Measurements from ENCODE around the gene CHST8.

CHST8 gene

GRCh38 chr19:33622809-33623511, 1.2 kb downstream of the CHST8 start:
- no peaks in the 10 kb centered on the region for H3K4me1 Mint-ChIP-seq (ENCODE audit: low read depth in 2 of 2)
- no peaks in the 10 kb centered on the region for H3K36me3 Mint-ChIP-seq (ENCODE audit: insufficient read depth)
- no peaks in the 10 kb centered on the region for H3K9me3 Mint-ChIP-seq
- H3K27ac Mint-ChIP-seq = no peak overlapping the region
- DNase-seq (no peak), ATAC-seq (replicated peaks) (no peak)
- no peak overlapping the region for H3K4me3 Mint-ChIP-seq
- H3K27me3 Mint-ChIP-seq = peaks cover 57 to 72% of the 10 kb centered on the region in 2 donors

DNA sequence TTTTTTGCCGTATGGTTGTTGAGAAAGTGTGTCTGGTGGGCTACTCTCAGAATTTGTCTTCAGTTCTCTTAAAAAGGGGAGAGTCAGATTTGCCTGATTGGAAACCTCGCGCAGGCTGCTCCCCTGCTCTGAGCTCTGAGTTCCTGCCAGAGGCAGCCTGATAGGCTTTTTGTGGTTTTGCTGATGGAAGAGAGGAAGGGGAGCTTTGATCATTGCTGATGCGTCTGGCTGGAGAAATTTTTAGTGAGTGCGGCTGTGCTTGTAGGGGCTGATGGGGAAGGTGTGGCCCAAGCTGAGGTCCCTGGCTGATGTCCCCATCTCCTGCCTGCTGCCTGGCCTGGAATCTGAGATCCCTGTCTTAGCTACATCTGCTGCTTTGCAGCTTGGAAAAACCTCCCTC, 2.8 kb downstream of the CHST8 start:
- no peaks in the 10 kb centered on the region for H3K9me3 Mint-ChIP-seq
- ATAC-seq (replicated peaks) (no peak), DNase-seq (no peak)
- H3K27ac Mint-ChIP-seq = no peak overlapping the region
- no peaks in the 10 kb centered on the region for H3K36me3 Mint-ChIP-seq (ENCODE audit: insufficient read depth)
- H3K4me3 Mint-ChIP-seq = no peak overlapping the region
- H3K4me1 Mint-ChIP-seq (ENCODE audit: low read depth in 2 of 2) = no peaks in the 10 kb centered on the region
- peaks cover 59 to 79% of the 10 kb centered on the region in 2 donors for H3K27me3 Mint-ChIP-seq

DNA sequence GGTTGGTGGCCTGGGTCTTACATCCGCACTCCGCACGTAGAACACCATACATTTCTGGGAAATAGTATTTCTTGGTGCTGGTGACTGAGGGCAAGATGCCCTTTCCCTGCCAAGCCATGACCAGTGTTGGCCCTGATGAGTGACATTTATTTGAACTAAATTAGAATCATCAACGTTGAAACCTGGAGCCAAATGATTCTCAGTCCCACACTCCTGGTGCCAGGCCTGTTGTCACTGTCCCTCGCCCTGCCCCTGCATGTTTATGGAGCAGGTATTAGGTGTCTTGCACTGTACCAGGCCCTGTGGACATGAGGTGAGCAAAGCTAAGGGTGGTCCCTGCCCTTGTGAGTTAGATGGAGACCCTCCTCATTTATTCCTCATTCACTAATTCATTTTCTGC, 5.8 kb downstream of the CHST8 start:
- no peak overlapping the region for H3K4me3 Mint-ChIP-seq
- no peaks in the 10 kb centered on the region for H3K4me1 Mint-ChIP-seq (ENCODE audit: low read depth in 2 of 2)
- peaks cover 57 to 77% of the 10 kb centered on the region in 2 donors for H3K27me3 Mint-ChIP-seq
- DNase-seq (no peak), ATAC-seq (replicated peaks) (no peak)
- no peak overlapping the region for H3K27ac Mint-ChIP-seq
- no peaks in the 10 kb centered on the region for H3K36me3 Mint-ChIP-seq (ENCODE audit: insufficient read depth)
- no peaks in the 10 kb centered on the region for H3K9me3 Mint-ChIP-seq

- Mint-ChIP-seq H3K4me3 (no peak overlapping the region), H3K36me3 (ENCODE audit: insufficient read depth) (no peaks in the 10 kb centered on the region), H3K9me3 (no peaks in the 10 kb centered on the region), H3K27ac (no peak overlapping the region), H3K4me1 (ENCODE audit: low read depth in 2 of 2) (no peaks in the 10 kb centered on the region), H3K27me3 (peaks cover 60 to 78% of the 10 kb centered on the region in 2 donors)
- ATAC-seq (replicated peaks) (no peak), DNase-seq (no peak)
Observed at GRCh38 chr19:33627962-33628839, 6.4 kb downstream of the CHST8 start.

DNA sequence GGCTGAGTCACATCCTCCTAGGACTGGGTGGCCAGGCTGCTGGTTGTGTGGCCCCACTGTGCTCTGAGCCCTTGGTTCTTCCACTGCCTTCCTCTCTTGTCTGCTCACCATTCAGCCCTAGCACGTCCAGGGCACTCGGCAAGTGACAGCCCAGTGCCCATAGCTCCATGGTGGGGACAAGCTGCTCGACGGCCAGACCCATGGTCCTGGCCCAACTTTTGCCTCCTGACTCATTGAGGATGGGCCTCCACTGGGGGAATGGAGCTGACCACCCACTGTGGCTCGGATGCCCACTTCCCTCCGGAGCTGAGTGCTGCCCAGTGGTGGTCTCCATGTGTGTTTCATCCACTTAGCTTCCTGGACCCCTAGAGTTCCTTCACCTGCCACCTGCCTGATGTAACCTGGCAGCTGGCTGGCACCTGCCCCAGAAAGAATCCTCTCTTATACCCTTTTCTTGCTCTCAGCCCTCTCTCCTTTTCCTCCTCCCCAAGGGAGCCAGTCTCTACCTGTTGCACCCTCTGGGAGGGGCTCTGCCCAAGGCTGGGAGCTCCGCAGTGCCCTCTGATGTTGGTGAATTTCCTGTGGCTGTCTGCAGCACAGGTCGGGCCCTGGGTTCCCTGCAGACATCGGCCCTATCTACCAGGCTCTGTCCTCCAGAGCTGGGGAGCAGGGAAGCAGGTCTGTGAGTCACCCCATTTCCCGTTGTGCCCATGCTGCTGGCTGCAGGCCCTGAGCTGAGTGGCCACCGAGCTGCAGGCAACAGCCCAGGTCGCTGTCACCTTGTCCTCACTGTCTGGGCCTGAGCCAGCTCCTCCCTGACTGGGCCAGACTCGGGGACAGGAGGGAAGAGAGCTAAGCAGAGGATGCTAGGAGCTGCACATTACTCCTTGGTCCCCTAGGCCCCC, 7.4 kb downstream of the CHST8 start:
- peaks cover 54 to 77% of the 10 kb centered on the region in 2 donors for H3K27me3 Mint-ChIP-seq
- no peak overlapping the region for H3K27ac Mint-ChIP-seq
- ATAC-seq (replicated peaks) (no peak), DNase-seq (no peak)
- no peaks in the 10 kb centered on the region for H3K9me3 Mint-ChIP-seq
- no peaks in the 10 kb centered on the region for H3K36me3 Mint-ChIP-seq (ENCODE audit: insufficient read depth)
- no peaks in the 10 kb centered on the region for H3K4me1 Mint-ChIP-seq (ENCODE audit: low read depth in 2 of 2)
- no peak overlapping the region for H3K4me3 Mint-ChIP-seq

GRCh38 chr19:33629826-33630375, 8.1 kb downstream of the CHST8 start:
- no peak for DNase-seq
- peaks cover 49 to 75% of the 10 kb centered on the region in 2 donors for H3K27me3 Mint-ChIP-seq
- no peak for ATAC-seq (replicated peaks)
- H3K36me3 Mint-ChIP-seq (ENCODE audit: insufficient read depth) = no peaks in the 10 kb centered on the region
- no peak overlapping the region for H3K27ac Mint-ChIP-seq
- no peak overlapping the region for H3K4me3 Mint-ChIP-seq
- no peaks in the 10 kb centered on the region for H3K4me1 Mint-ChIP-seq (ENCODE audit: low read depth in 2 of 2)
- no peaks in the 10 kb centered on the region for H3K9me3 Mint-ChIP-seq

- no peaks in the 10 kb centered on the region for H3K4me1 Mint-ChIP-seq (ENCODE audit: low read depth in 2 of 2)
- no peaks in the 10 kb centered on the region for H3K9me3 Mint-ChIP-seq
- no peak for DNase-seq
- H3K27ac Mint-ChIP-seq = no peak overlapping the region
- H3K36me3 Mint-ChIP-seq (ENCODE audit: insufficient read depth) = no peaks in the 10 kb centered on the region
- no peak overlapping the region for H3K4me3 Mint-ChIP-seq
- ATAC-seq (replicated peaks) = no peak
- peaks cover 48 to 76% of the 10 kb centered on the region in 2 donors for H3K27me3 Mint-ChIP-seq
Observed at GRCh38 chr19:33630880-33631608, 9.3 kb downstream of the CHST8 start.

DNA sequence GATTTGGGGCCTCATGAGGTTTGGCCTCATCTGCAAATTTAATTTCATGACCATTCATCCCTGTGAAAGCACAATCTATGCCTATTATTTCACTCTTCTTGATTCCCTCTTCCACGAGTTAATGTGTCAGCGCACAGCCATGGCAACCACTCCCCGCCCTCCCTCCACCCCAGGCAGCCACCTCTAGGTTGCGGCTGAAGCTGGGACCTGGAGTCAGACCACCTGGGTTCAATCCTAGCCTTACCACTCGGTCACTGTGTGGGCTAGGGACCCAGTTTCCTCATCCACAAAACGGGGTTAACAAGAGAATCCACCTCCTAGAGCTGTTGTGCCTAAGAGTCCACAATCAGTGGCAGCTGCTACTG, 9.8 kb downstream of the CHST8 start:
- Mint-ChIP-seq H3K4me1 (ENCODE audit: low read depth in 2 of 2) (no peaks in the 10 kb centered on the region), H3K4me3 (no peak overlapping the region), H3K9me3 (no peaks in the 10 kb centered on the region), H3K27ac (no peak overlapping the region), H3K27me3 (peaks cover 54 to 76% of the 10 kb centered on the region in 2 donors), H3K36me3 (ENCODE audit: insufficient read depth) (no peaks in the 10 kb centered on the region)
- ATAC-seq (replicated peaks) (no peak), DNase-seq (no peak)

DNA sequence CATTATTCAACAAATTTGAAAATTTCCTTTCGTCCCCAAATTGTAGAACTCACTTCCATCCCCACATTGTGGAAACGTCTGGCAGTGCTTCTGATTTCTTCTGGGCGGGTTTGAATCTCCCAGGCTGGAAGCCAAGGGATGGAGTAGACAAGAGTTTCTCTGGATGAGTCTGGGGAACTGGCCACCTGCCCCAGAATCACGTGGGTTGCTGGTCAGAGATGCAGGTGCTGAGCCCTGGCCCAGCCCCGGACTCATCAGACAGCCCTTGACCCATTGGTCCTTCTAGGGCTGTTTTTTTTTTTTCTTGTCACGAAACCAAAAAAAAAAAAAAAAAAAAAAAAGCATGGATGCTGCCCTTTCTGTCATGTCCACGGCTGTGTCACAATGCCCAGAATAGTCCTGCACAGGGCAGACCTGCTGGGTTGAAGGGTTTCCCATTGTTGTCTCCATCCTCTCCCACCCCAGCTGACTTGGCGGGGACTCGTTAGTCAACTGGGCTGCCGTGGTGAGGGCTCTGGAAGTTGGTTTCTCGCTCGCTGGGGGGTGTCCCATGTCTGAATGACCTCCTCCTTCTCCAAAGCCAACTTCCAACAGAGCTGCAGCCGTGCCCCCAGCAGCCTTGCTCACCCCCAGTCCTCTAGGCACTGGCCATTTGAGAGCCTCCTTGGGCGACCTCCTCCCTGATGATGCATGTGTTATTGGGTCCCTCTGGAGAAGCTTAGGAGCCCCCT, 12.8 kb downstream of the CHST8 start:
- H3K4me3 Mint-ChIP-seq = no peak overlapping the region
- ATAC-seq (replicated peaks) = no peak
- no peak overlapping the region for H3K27ac Mint-ChIP-seq
- no peaks in the 10 kb centered on the region for H3K36me3 Mint-ChIP-seq (ENCODE audit: insufficient read depth)
- no peaks in the 10 kb centered on the region for H3K9me3 Mint-ChIP-seq
- DNase-seq = no peak
- H3K27me3 Mint-ChIP-seq = peaks cover 50 to 73% of the 10 kb centered on the region in 2 donors
- no peaks in the 10 kb centered on the region for H3K4me1 Mint-ChIP-seq (ENCODE audit: low read depth in 2 of 2)

DNA sequence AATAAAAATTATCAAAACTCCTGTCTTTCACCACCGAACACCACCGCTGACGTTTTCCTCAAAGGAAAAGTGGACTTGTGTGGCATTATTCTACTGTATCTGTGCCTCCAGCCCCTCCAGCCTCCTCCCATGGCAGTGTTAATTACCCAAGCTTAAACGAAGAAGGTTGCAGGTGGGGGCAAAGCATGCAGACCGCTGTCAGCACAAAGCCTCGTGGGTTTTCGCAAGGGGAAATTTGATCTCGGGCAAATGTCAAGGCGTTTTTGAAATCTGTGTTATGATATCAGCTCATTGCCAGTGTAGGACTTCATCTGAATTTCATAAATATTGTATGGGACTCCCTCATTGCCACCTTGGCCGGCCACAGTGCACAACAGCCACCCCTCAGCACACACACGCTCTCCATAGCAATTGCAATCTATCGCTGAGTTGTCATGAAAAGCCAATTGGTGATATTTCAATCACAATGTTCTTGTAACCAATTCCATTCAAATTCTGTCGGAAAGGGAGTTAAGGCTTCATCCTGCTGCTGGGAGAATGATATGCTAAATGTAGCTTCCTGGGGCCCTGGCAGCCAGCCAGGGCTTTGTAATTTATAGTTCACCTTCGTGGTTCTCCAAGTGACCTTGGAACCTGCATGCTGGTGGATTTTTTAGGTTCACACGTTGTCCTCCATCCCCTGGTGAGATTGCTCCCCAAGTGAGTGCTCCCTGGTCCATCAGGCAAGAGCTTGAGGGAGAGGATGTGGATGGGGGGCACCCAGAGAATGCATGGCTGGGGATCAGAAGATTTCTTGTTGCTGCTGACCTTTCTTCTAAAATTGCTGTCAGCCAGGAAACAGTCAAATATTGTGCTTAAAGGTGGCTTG, 16.6 kb downstream of the CHST8 start:
- ATAC-seq (replicated peaks) (no peak), DNase-seq (no peak)
- Mint-ChIP-seq H3K4me1 (ENCODE audit: low read depth in 2 of 2) (no peaks in the 10 kb centered on the region), H3K36me3 (ENCODE audit: insufficient read depth) (no peaks in the 10 kb centered on the region), H3K4me3 (no peak overlapping the region), H3K27ac (no peak overlapping the region), H3K9me3 (no peaks in the 10 kb centered on the region), H3K27me3 (peaks cover 31 to 67% of the 10 kb centered on the region in 2 donors)

GRCh38 chr19:33639035-33639681, 17.4 kb downstream of the CHST8 start:
- H3K27me3 Mint-ChIP-seq = peaks cover 32 to 64% of the 10 kb centered on the region in 2 donors
- H3K4me1 Mint-ChIP-seq (ENCODE audit: low read depth in 2 of 2) = no peaks in the 10 kb centered on the region
- H3K27ac Mint-ChIP-seq = no peak overlapping the region
- H3K36me3 Mint-ChIP-seq (ENCODE audit: insufficient read depth) = no peaks in the 10 kb centered on the region
- ATAC-seq (replicated peaks) (no peak), DNase-seq (no peak)
- H3K9me3 Mint-ChIP-seq = no peaks in the 10 kb centered on the region
- H3K4me3 Mint-ChIP-seq = no peak overlapping the region
